Measurements from ENCODE around the gene FAM222B. TPM values are rescaled to one million over a fixed set of nuclear protein-coding genes. Genes with fewer than 3 reads are reported as not detected.

The FAM222B gene
- total RNA-seq, 1 experiment from 2014 or later: 94.6 TPM

DNA sequence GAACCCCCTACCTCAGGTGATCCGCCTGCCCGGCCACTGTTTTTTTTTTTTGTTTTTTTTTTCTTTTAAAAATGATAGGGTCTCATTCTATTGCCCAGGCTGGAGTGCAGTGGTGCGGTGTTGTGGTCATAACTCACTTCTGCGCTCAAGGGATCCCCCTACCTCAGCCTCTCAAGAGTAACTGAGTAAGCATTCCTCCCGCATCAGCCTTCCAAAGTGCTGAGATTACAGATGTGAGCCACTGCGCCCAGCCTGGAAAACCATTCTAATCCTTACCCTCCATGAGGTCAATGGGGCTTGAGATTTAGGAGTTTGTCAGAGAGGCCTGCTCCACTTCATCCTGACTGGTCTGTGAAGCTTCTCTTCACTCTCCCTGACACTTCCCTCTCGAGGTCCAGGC, 24.7 kb upstream of the FAM222B start (continued):
- TF ChIP-seq, protein P1, sequence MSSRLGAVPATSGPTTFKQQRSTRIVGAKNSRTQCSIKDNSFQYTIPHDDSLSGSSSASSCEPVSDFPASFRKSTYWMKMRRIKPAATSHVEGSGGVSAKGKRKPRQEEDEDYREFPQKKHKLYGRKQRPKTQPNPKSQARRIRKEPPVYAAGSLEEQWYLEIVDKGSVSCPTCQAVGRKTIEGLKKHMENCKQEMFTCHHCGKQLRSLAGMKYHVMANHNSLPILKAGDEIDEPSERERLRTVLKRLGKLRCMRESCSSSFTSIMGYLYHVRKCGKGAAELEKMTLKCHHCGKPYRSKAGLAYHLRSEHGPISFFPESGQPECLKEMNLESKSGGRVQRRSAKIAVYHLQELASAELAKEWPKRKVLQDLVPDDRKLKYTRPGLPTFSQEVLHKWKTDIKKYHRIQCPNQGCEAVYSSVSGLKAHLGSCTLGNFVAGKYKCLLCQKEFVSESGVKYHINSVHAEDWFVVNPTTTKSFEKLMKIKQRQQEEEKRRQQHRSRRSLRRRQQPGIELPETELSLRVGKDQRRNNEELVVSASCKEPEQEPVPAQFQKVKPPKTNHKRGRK (CRISPR knock-in tag; IDR thresholded peaks at IDR 0.05; ENCODE audit: borderline replicate concordance): no peak
- TF ChIP-seq NR2C2 (CRISPR knock-in tag; IDR thresholded peaks at IDR 0.05) (no peak), HMGA2 (CRISPR knock-in tag; IDR thresholded peaks at IDR 0.05) (no peak), GRHL2 (CRISPR knock-in tag; IDR thresholded peaks at IDR 0.05; ENCODE audit: insufficient replicate concordance, severe bottlenecking) (no peak), GTF2I (CRISPR knock-in tag; conservative IDR thresholded peaks at IDR 0.05) (no peak), ZNF263 (CRISPR knock-in tag; IDR thresholded peaks at IDR 0.05; ENCODE audit: low read depth) (no peak), ESRRA (CRISPR knock-in tag; IDR thresholded peaks at IDR 0.05; ENCODE audit: borderline replicate concordance) (no peak)
- TF ChIP-seq, protein P2, sequence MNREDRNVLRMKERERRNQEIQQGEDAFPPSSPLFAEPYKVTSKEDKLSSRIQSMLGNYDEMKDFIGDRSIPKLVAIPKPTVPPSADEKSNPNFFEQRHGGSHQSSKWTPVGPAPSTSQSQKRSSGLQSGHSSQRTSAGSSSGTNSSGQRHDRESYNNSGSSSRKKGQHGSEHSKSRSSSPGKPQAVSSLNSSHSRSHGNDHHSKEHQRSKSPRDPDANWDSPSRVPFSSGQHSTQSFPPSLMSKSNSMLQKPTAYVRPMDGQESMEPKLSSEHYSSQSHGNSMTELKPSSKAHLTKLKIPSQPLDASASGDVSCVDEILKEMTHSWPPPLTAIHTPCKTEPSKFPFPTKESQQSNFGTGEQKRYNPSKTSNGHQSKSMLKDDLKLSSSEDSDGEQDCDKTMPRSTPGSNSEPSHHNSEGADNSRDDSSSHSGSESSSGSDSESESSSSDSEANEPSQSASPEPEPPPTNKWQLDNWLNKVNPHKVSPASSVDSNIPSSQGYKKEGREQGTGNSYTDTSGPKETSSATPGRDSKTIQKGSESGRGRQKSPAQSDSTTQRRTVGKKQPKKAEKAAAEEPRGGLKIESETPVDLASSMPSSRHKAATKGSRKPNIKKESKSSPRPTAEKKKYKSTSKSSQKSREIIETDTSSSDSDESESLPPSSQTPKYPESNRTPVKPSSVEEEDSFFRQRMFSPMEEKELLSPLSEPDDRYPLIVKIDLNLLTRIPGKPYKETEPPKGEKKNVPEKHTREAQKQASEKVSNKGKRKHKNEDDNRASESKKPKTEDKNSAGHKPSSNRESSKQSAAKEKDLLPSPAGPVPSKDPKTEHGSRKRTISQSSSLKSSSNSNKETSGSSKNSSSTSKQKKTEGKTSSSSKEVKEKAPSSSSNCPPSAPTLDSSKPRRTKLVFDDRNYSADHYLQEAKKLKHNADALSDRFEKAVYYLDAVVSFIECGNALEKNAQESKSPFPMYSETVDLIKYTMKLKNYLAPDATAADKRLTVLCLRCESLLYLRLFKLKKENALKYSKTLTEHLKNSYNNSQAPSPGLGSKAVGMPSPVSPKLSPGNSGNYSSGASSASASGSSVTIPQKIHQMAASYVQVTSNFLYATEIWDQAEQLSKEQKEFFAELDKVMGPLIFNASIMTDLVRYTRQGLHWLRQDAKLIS (CRISPR knock-in tag; IDR thresholded peaks at IDR 0.05; ENCODE audit: borderline replicate concordance): no peak

DNA sequence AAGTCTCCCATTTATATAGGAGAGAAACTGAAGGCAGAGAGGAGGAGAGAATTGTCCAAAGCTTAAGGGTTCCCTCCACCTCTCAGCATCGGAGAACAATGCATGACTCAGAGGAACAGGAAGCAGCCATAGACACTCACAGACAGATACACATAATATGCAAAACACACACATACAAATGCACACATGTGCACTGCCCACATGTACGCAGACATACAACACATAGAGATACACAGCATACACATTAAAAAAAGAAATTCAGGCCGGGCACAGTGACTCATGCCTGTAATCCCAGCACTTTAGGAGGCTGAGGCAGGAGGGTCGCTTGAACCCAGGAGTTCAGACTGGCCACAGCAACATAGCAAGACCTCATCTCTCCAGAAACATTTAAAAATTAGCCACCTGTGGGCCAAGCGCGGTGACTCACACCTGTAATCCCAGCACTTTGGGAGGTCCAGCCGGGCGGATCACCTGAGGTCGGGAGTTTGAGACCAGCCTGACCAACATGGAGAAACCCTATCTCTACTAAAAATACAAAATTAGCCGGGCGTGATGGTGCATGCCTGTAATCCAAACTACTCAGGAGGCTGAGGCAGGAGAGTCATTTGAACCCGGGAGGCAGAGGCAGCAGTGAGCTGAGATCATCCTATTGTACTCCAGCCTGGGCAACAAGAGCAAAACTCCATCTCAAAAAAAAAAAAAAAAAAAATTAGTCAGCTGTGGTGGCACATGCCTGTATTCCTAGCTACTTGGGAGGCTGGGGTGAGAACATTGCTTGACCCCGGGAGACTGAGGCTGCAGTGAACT, 23.6 kb upstream of the FAM222B start:
- TF ChIP-seq ZNF232 (CRISPR knock-in tag; IDR thresholded peaks at IDR 0.05) (no peak), CREM (CRISPR knock-in tag; IDR thresholded peaks at IDR 0.05) (no peak)
- DNase-seq (ENCODE audit: low spot score) (no peak), ATAC-seq (no peak)
- ChIA-PET POLR2A (interaction anchor here (0.7 kb wide), 1 partner anchor 313 kb away, joined by 3 read pairs; no protein-coding TSS in a partner anchor), CTCF (interaction anchor here (0.8 to 7.0 kb wide), 3 partner anchors 13 to 139 kb away, joined by 3 to 41 read pairs (median 5); no protein-coding TSS in a partner anchor)
- H3K27ac Mint-ChIP-seq: peak overlapping the region; percentile 13; the same call in 1 of the 2 replicates
- H3K9me3 Mint-ChIP-seq: no peaks in the 10 kb centered on the region
- no peak overlapping the region for H3K4me3 Mint-ChIP-seq
- no peaks in the 10 kb centered on the region for H3K36me3 Mint-ChIP-seq
- peaks cover 17% of the 10 kb centered on the region for H3K4me1 Mint-ChIP-seq
- peaks cover 5% of the 10 kb centered on the region; the same call in 1 of the 2 replicates for H3K27me3 Mint-ChIP-seq (ENCODE audit: low read depth)

DNA sequence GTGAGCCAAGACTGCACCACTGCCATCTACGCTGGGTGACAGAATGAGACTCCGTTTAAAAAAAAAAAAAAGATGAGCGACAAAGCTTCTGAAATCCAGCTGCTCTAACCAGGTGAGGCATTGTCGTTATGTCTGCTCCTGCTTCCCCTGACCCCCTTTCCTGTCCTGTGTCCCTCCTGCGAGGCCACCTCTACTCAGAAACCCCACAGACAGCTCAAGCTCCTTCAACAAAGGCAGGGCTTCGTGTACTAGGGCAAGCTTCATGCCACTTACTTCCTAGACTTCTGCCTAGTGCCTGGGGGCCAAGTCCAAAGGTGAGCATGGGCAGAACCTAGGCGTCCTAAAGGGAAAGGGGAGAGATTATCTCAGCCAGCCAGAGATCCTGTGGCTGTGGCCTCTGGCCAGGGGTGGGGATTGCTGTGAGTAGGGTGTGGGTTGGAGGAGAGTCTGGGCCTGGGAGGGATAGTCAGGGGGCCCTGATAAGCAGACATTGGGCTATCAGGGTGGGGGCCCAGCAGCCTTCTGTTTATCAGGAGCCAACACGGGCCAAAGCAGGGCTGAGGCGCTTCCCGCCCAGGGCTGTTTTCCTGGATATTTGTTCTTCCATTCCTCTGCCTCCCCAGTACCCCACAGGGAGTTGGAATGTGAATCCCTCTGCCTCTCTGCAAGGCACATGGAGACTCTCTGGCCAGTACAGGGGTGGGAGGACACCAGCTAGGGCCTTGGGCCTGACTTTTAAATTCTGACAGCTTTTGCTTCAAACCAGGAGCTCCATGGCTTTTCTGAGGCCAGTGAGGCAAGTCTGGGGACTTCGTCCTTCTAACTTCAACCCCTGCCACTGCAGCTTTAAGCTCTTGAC, 22.6 kb upstream of the FAM222B start:
- peaks cover 5% of the 10 kb centered on the region for H3K36me3 Mint-ChIP-seq
- peaks cover 17% of the 10 kb centered on the region for H3K4me1 Mint-ChIP-seq
- POLR2A ChIA-PET: no interaction called here
- TF ChIP-seq, protein P3, sequence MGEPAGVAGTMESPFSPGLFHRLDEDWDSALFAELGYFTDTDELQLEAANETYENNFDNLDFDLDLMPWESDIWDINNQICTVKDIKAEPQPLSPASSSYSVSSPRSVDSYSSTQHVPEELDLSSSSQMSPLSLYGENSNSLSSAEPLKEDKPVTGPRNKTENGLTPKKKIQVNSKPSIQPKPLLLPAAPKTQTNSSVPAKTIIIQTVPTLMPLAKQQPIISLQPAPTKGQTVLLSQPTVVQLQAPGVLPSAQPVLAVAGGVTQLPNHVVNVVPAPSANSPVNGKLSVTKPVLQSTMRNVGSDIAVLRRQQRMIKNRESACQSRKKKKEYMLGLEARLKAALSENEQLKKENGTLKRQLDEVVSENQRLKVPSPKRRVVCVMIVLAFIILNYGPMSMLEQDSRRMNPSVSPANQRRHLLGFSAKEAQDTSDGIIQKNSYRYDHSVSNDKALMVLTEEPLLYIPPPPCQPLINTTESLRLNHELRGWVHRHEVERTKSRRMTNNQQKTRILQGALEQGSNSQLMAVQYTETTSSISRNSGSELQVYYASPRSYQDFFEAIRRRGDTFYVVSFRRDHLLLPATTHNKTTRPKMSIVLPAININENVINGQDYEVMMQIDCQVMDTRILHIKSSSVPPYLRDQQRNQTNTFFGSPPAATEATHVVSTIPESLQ (CRISPR knock-in tag; IDR thresholded peaks at IDR 0.05): no peak
- TF ChIP-seq TEAD1 (CRISPR knock-in tag; IDR thresholded peaks at IDR 0.05) (no peak), MXD4 (CRISPR knock-in tag; IDR thresholded peaks at IDR 0.05; ENCODE audit: borderline replicate concordance) (no peak), EMX1 (CRISPR knock-in tag; IDR thresholded peaks at IDR 0.05) (no peak)
- TF ChIP-seq, protein P4, sequence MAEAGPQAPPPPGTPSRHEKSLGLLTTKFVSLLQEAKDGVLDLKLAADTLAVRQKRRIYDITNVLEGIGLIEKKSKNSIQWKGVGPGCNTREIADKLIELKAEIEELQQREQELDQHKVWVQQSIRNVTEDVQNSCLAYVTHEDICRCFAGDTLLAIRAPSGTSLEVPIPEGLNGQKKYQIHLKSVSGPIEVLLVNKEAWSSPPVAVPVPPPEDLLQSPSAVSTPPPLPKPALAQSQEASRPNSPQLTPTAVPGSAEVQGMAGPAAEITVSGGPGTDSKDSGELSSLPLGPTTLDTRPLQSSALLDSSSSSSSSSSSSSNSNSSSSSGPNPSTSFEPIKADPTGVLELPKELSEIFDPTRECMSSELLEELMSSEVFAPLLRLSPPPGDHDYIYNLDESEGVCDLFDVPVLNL (CRISPR knock-in tag; IDR thresholded peaks at IDR 0.05; ENCODE audit: borderline replicate concordance, low read depth): no peak
- H3K27me3 Mint-ChIP-seq (ENCODE audit: low read depth): peaks cover 5% of the 10 kb centered on the region; the same call in 1 of the 2 replicates
- CTCF ChIA-PET: interaction anchor here (0.8 to 7.0 kb wide), 4 partner anchors 14 to 138 kb away, joined by 3 to 41 read pairs (median 3); no protein-coding TSS in a partner anchor
- H3K27ac Mint-ChIP-seq: peak overlapping the region; percentile 65; the same call in 1 of the 2 replicates
- no peak overlapping the region for H3K4me3 Mint-ChIP-seq
- DNase-seq (ENCODE audit: low spot score) (no peak), ATAC-seq (no peak; the same call in 1 of the 2 replicates)
- no peaks in the 10 kb centered on the region for H3K9me3 Mint-ChIP-seq

Data from WTC11 (cell line).